ENCODE data around the gene KLF16. TPM values are rescaled to one million over a fixed set of nuclear protein-coding genes. Genes with fewer than 3 reads are reported as not detected.

Gene KLF16
- total RNA-seq, 3 donors from 2014 or later: 2.9 to 4.6 (median 4.1) TPM

GRCh38 chr19:1837222-1837565 is 26.2 kb downstream of the KLF16 start:
- Histone ChIP-seq H3K27ac (no peak overlapping the region), H3K4me3 (peak overlapping the region in 1 of 3 donors; percentile 46), H3K4me1 (peaks cover 4 to 11% of the 10 kb centered on the region in 2 donors), H3K9me3 (no peaks in the 10 kb centered on the region), H3K27me3 (no peaks in the 10 kb centered on the region), H3K36me3 (no peaks in the 10 kb centered on the region)
- intact Hi-C loops (cut with DNase I; ENCODE audit: low total_unique reads): no loop called here
- TF ChIP-seq CTCF (IDR thresholded peaks at IDR 0.05) (no peak), POLR2AphosphoS5 (IDR thresholded peaks at IDR 0.05) (no peak), POLR2A (IDR thresholded peaks at IDR 0.05) (no peak)
- no peak for DNase-seq (ENCODE audit: low spot score in 2 of 2)

- Histone ChIP-seq H3K36me3 (no peaks in the 10 kb centered on the region), H3K27ac (no peak overlapping the region), H3K4me3 (no peak overlapping the region), H3K4me1 (peaks cover 4 to 8% of the 10 kb centered on the region in 2 donors), H3K9me3 (no peaks in the 10 kb centered on the region), H3K27me3 (no peaks in the 10 kb centered on the region)
- TF ChIP-seq POLR2AphosphoS5 (IDR thresholded peaks at IDR 0.05) (no peak), POLR2A (IDR thresholded peaks at IDR 0.05) (no peak), CTCF (IDR thresholded peaks at IDR 0.05) (no peak)
- intact Hi-C loops (cut with DNase I; ENCODE audit: low total_unique reads): no loop called here
- no peak for DNase-seq (ENCODE audit: low spot score in 2 of 2)
Measured at GRCh38 chr19:1836458-1837221, 26.7 kb downstream of the KLF16 start.

GRCh38 chr19:1833540-1833939 is 29.8 kb downstream of the KLF16 start:
- no peaks in the 10 kb centered on the region for H3K36me3 ChIP-seq
- no peak for TF ChIP-seq POLR2AphosphoS5 (IDR thresholded peaks at IDR 0.05)
- TF ChIP-seq CTCF (IDR thresholded peaks at IDR 0.05): no peak
- no peak for TF ChIP-seq POLR2A (IDR thresholded peaks at IDR 0.05)
- H3K27ac ChIP-seq: peak overlapping the region in 1 of 2 donors; percentile 14
- intact Hi-C loops (cut with DNase I; ENCODE audit: low total_unique reads): no loop called here
- H3K4me3 ChIP-seq: no peak overlapping the region
- no peak for DNase-seq (ENCODE audit: low spot score in 2 of 2)
- no peaks in the 10 kb centered on the region for H3K9me3 ChIP-seq
- H3K4me1 ChIP-seq: peaks cover 0 to 4% of the 10 kb centered on the region in 2 donors
- no peaks in the 10 kb centered on the region for H3K27me3 ChIP-seq

- H3K4me3 ChIP-seq: no peak overlapping the region
- no peak overlapping the region for H3K27ac ChIP-seq
- intact Hi-C loops (cut with DNase I; ENCODE audit: low total_unique reads): no loop called here
- TF ChIP-seq CTCF (IDR thresholded peaks at IDR 0.05) (no peak), POLR2AphosphoS5 (IDR thresholded peaks at IDR 0.05) (no peak), POLR2A (IDR thresholded peaks at IDR 0.05) (no peak)
- H3K9me3 ChIP-seq: no peaks in the 10 kb centered on the region
- H3K4me1 ChIP-seq: peaks cover 0 to 4% of the 10 kb centered on the region in 2 donors
- H3K36me3 ChIP-seq: no peaks in the 10 kb centered on the region
- DNase-seq (ENCODE audit: low spot score in 2 of 2): no peak
- H3K27me3 ChIP-seq: no peaks in the 10 kb centered on the region
Measured at GRCh38 chr19:1832046-1832663, 31.2 kb downstream of the KLF16 start.

- peaks cover 0 to 6% of the 10 kb centered on the region in 2 donors for H3K4me1 ChIP-seq
Measured at GRCh38 chr19:1830978-1831377, 32.4 kb downstream of the KLF16 start.

More at GRCh38 chr19:1830978-1831377, 32.4 kb downstream of the KLF16 start:
- intact Hi-C loops (cut with DNase I; ENCODE audit: low total_unique reads): no loop called here
- TF ChIP-seq POLR2A (IDR thresholded peaks at IDR 0.05): no peak
- DNase-seq (ENCODE audit: low spot score in 2 of 2): no peak
- no peak overlapping the region for H3K27ac ChIP-seq
- no peaks in the 10 kb centered on the region for H3K9me3 ChIP-seq
- no peak overlapping the region for H3K4me3 ChIP-seq
- no peaks in the 10 kb centered on the region for H3K36me3 ChIP-seq
- H3K27me3 ChIP-seq: no peaks in the 10 kb centered on the region
